H9 (cell line): ENCODE results near the gene TSEN15. TPM values are rescaled to one million over a fixed set of nuclear protein-coding genes. Genes with fewer than 3 reads are reported as not detected.

Experiments used
- DNase-seq: peaks from one replicate; pipeline ENCODE4 v3.0.0-alpha.2; 2017
- H2AFZ ChIP-seq: one replicate; pipeline ENCODE4 v1.6.1; 2013; ENCODE audit warnings: mild to moderate bottlenecking, low read length, control low read depth, moderate library complexity
- H2AK5ac ChIP-seq: 2 replicates; pipeline ENCODE4 v1.6.1; 2013; ENCODE audit warnings: low read length, control low read depth, mixed read lengths; ENCODE audit not compliant: insufficient read length
- H2BK120ac ChIP-seq: one replicate; pipeline ENCODE4 v1.6.1; 2013; ENCODE audit warnings: low read depth, mild to moderate bottlenecking, low read length, control low read depth, inconsistent platforms; ENCODE audit not compliant: poor library complexity, severe bottlenecking
- H2BK12ac ChIP-seq: 2 replicates; pipeline ENCODE4 v1.6.1; 2013; ENCODE audit warnings: low read length, control low read depth, mixed read lengths, low read depth; ENCODE audit not compliant: insufficient read length
- H2BK15ac ChIP-seq: 2 replicates; pipeline ENCODE4 v1.6.1; 2013; ENCODE audit warnings: low read depth, low read length, control low read depth
- H2BK20ac ChIP-seq: one replicate; pipeline ENCODE4 v1.6.1; 2013; ENCODE audit warnings: low read depth, mild to moderate bottlenecking, low read length, control low read depth, inconsistent platforms; ENCODE audit not compliant: poor library complexity, severe bottlenecking
- H2BK5ac ChIP-seq: 2 replicates; pipeline ENCODE4 v1.6.1; 2013; ENCODE audit warnings: low read length, control low read depth, mixed read lengths; ENCODE audit not compliant: insufficient read length
- H3K14ac ChIP-seq: 2 replicates; pipeline ENCODE4 v1.6.1; 2013; ENCODE audit warnings: low read length, control low read depth; ENCODE audit not compliant: insufficient read depth
- H3K18ac ChIP-seq: 2 replicates; pipeline ENCODE4 v1.6.1; 2013; ENCODE audit warnings: low read depth, mild to moderate bottlenecking, mixed read lengths, low read length, control low read depth; ENCODE audit not compliant: insufficient read length
- H3K23ac ChIP-seq: 2 replicates; pipeline ENCODE4 v1.6.1; 2013; ENCODE audit warnings: low read length, control low read depth, mixed read lengths, low read depth; ENCODE audit not compliant: insufficient read length
- H3K23me2 ChIP-seq: 2 replicates; pipeline ENCODE4 v1.6.1; 2013; ENCODE audit warnings: low read depth, mild to moderate bottlenecking, mixed read lengths, low read length, control low read depth; ENCODE audit not compliant: insufficient read length, poor library complexity, severe bottlenecking
- H3K27ac ChIP-seq: 2 replicates; pipeline ENCODE4 v1.5.1; 2013; ENCODE audit warnings: low read length, control low read depth, mixed read lengths, low read depth; ENCODE audit not compliant: insufficient read length
- H3K27me3 ChIP-seq: 2 replicates; pipeline ENCODE4 v1.6.1; 2013; ENCODE audit warnings: low read length, control low read depth, inconsistent platforms; ENCODE audit not compliant: insufficient read depth
- H3K4ac ChIP-seq: 2 replicates; pipeline ENCODE4 v1.6.1; 2013; ENCODE audit warnings: low read depth, mild to moderate bottlenecking, control low read depth, inconsistent platforms, low read length, moderate library complexity
- H3K4me1 ChIP-seq: 2 replicates; pipeline ENCODE4 v1.6.1; 2013; ENCODE audit warnings: low read length, control low read depth, inconsistent platforms; ENCODE audit not compliant: insufficient read depth
- H3K4me2 ChIP-seq: 2 replicates; pipeline ENCODE4 v1.6.1; 2013; ENCODE audit warnings: low read length, control low read depth, mixed read lengths; ENCODE audit not compliant: insufficient read length, insufficient read depth
- H3K56ac ChIP-seq: 2 replicates; pipeline ENCODE4 v1.6.1; 2013; ENCODE audit warnings: low read depth, mild to moderate bottlenecking, mixed read lengths, low read length, control low read depth; ENCODE audit not compliant: insufficient read length
- H3K79me1 ChIP-seq: 2 replicates; pipeline ENCODE4 v1.6.1; 2013; ENCODE audit warnings: low read depth, mild to moderate bottlenecking, moderate library complexity, low read length, control low read depth, inconsistent platforms; ENCODE audit not compliant: insufficient read depth, poor library complexity, severe bottlenecking
- H3K79me2 ChIP-seq: 2 replicates; pipeline ENCODE4 v1.6.1; 2013; ENCODE audit warnings: low read length, control low read depth, inconsistent platforms; ENCODE audit not compliant: insufficient read depth
- H3K9ac ChIP-seq: 2 replicates; pipeline ENCODE4 v1.6.1; 2013; ENCODE audit warnings: low read length, control low read depth, mixed read lengths; ENCODE audit not compliant: insufficient read length; ENCODE audit errors: extremely low read depth
- H3K9me3 ChIP-seq: one replicate; pipeline ENCODE4 v1.6.1; 2013; ENCODE audit warnings: low read depth, low read length, inconsistent platforms; ENCODE audit not compliant: control insufficient read depth
- H3T11ph ChIP-seq: one replicate; pipeline ENCODE4 v1.6.1; 2013; ENCODE audit warnings: mild to moderate bottlenecking, low read length, control low read depth, inconsistent platforms
- H4K20me1 ChIP-seq: one replicate; pipeline ENCODE4 v1.6.1; 2013; ENCODE audit not compliant: control insufficient read depth, insufficient read length, insufficient read depth
- H4K5ac ChIP-seq: 2 replicates; pipeline ENCODE4 v1.6.1; 2013; ENCODE audit warnings: low read depth, mild to moderate bottlenecking, mixed read lengths, low read length, control low read depth; ENCODE audit not compliant: insufficient read length
- H4K8ac ChIP-seq: replicated peaks from 2 replicates; pipeline ENCODE4 v1.6.1; 2013; ENCODE audit warnings: low read length, control low read depth, mixed read lengths, low read depth; ENCODE audit not compliant: insufficient read length
- H4K91ac ChIP-seq: 2 replicates; pipeline ENCODE4 v1.6.1; 2013; ENCODE audit warnings: low read depth, mild to moderate bottlenecking, moderate library complexity, mixed read lengths, low read length, control low read depth; ENCODE audit not compliant: insufficient read length
- H3K27ac Mint-ChIP-seq, 3 experiments: 2 replicates in 2 of 3; 3 replicates in 1 of 3; pipeline ENCODE4 v1.8.0; 2020 to 2021; ENCODE audit warnings: mixed read lengths in 3 of 3, mild to moderate bottlenecking in 1 of 3, moderate library complexity in 1 of 3
- H3K27me3 Mint-ChIP-seq: 2 replicates; pipeline ENCODE4 v1.8.0; 2021; ENCODE audit warnings: low read depth, mild to moderate bottlenecking, moderate library complexity, mixed read lengths
- H3K36me3 Mint-ChIP-seq, 3 experiments: 2 replicates in 2 of 3; 3 replicates in 1 of 3; pipeline ENCODE4 v1.8.0; 2020 to 2021; ENCODE audit warnings: low read depth in 3 of 3, mixed read lengths in 3 of 3; ENCODE audit not compliant: insufficient read depth in 1 of 3
- H3K4me1 Mint-ChIP-seq, 2 experiments: 2 replicates each; pipeline ENCODE4 v1.8.0; 2020; ENCODE audit warnings: mixed read lengths in 2 of 2
- H3K4me3 Mint-ChIP-seq, 2 experiments: 2 replicates in 1 of 2; 3 replicates in 1 of 2; pipeline ENCODE4 v1.8.0; 2020 to 2021; ENCODE audit warnings: mild to moderate bottlenecking in 2 of 2, mixed read lengths in 2 of 2, moderate library complexity in 1 of 2
- H3K9me3 Mint-ChIP-seq, 2 experiments: 2 replicates in 1 of 2; 3 replicates in 1 of 2; pipeline ENCODE4 v1.8.0; 2020; ENCODE audit warnings: mild to moderate bottlenecking in 2 of 2, mixed read lengths in 2 of 2, moderate library complexity in 1 of 2
- CTCF ChIP-seq: fragments of 200-600 bp; sonication (generic); conservative IDR thresholded peaks from 3 replicates; pipeline ENCODE4 v1.8.0; 2021; ENCODE audit warnings: antibody characterized with exemption, mild to moderate bottlenecking
- WGBS: extraction: QIAGEN DNeasy Blood & Tissue Kit; methylation state at CpG from one replicate; pipeline ENCODE4 v1.1.7; 2013; ENCODE audit warnings: missing lambda C conversion rate, low lambda C conversion rate, mixed read lengths; ENCODE audit not compliant: insufficient read length; ENCODE audit errors: extremely low coverage; 5-methylcytosine and 5-hydroxymethylcytosine counted together
- total RNA-seq: library from RNA; stranded (reverse); gene quantifications from 2 replicates; pipeline ENCODE4 v1.2.1, GENCODE V29; 2021

Gene TSEN15
- total RNA-seq, 1 experiment from 2014 or later, result 21.9 TPM

GRCh38 chr1:184113251-184113650 is 61.7 kb downstream of the TSEN15 start:
- Histone ChIP-seq H3K23me2 (no peaks in the 10 kb centered on the region), H2BK20ac (no peak overlapping the region), H2BK120ac (no peak overlapping the region), H4K20me1 (no peaks in the 10 kb centered on the region), H2AFZ (no peak overlapping the region), H4K8ac (no peak overlapping the region), H2AK5ac (no peak overlapping the region), H3K9ac (no peak overlapping the region), H3K14ac (no peak overlapping the region), H3K27me3 (no peaks in the 10 kb centered on the region), H2BK5ac (no peak overlapping the region), H3K18ac (no peak overlapping the region), H3K56ac (no peak overlapping the region), H3K79me2 (no peaks in the 10 kb centered on the region), H3T11ph (no peak overlapping the region), H2BK15ac (no peak overlapping the region), H2BK12ac (no peak overlapping the region), H3K9me3 (no peaks in the 10 kb centered on the region), H3K4me1 (no peaks in the 10 kb centered on the region), H4K91ac (no peak overlapping the region), H3K27ac (no peak overlapping the region), H3K23ac (no peak overlapping the region), H3K4ac (no peak overlapping the region), H3K4me2 (no peak overlapping the region), H4K5ac (no peak overlapping the region), H3K79me1 (no peaks in the 10 kb centered on the region)
- H3K27me3 Mint-ChIP-seq, result no peaks in the 10 kb centered on the region
- no peaks in the 10 kb centered on the region for H3K36me3 Mint-ChIP-seq
- no peak overlapping the region for H3K27ac Mint-ChIP-seq
- no peak for TF ChIP-seq CTCF
- H3K4me3 Mint-ChIP-seq, result no peak overlapping the region
- H3K9me3 Mint-ChIP-seq, result no peaks in the 10 kb centered on the region; a peak in 1 of 5 replicates
- WGBS, result no CpG with 5 or more reads among the region's 1 CpG
- H3K4me1 Mint-ChIP-seq, result peaks cover 3% of the 10 kb centered on the region in 2 experiments; a peak in 2 of 4 replicates
- DNase-seq, result no peak
